Calu3 (cell line): Measurements from ENCODE around the gene IRAK1. TPM values are rescaled to one million over a fixed set of nuclear protein-coding genes. Genes with fewer than 3 reads are reported as not detected.

Source experiments
- BruUV-seq: library from RNA; stranded (reverse); fragments of 400-500 nt; replicated peaks from 2 replicates; lab custom pipeline; 2021; lab: Mats Ljungman, UMichigan
- CTCF ChIA-PET: fragments of 300-600 bp; sonication (Branson Sonifier 250); formaldehyde crosslinking; loops from one replicate; lab custom pipeline; 2022; ENCODE audit warnings: antibody characterized with exemption; lab: Charles Lee
- DNase-seq: peaks from one replicate; pipeline ENCODE4 v3.0.0; 2022
- H3K27ac Mint-ChIP-seq: one replicate; pipeline ENCODE4 v1.8.0; 2022; ENCODE audit warnings: mixed read lengths; ENCODE audit not compliant: unreplicated experiment
- H3K27me3 Mint-ChIP-seq: one replicate; pipeline ENCODE4 v1.8.0; 2022; ENCODE audit warnings: mixed read lengths; ENCODE audit not compliant: unreplicated experiment
- H3K36me3 Mint-ChIP-seq: one replicate; pipeline ENCODE4 v1.8.0; 2022; ENCODE audit warnings: mild to moderate bottlenecking, moderate library complexity, mixed read lengths; ENCODE audit not compliant: insufficient read depth, unreplicated experiment
- H3K4me1 Mint-ChIP-seq: one replicate; pipeline ENCODE4 v1.8.0; 2022; ENCODE audit warnings: mild to moderate bottlenecking, low read depth, mixed read lengths; ENCODE audit not compliant: unreplicated experiment
- H3K4me3 Mint-ChIP-seq: one replicate; pipeline ENCODE4 v1.8.0; 2022; ENCODE audit warnings: mild to moderate bottlenecking, low read depth, moderate library complexity, mixed read lengths; ENCODE audit not compliant: unreplicated experiment
- H3K9me3 Mint-ChIP-seq: one replicate; pipeline ENCODE4 v1.8.0; 2022; ENCODE audit warnings: low read depth, mixed read lengths; ENCODE audit not compliant: unreplicated experiment
- intact Hi-C: fragments of 100-400 bp; cut with micrococcal nuclease; formaldehyde crosslinking; loops from one replicate; pipeline ENCODE4 v1.10.0; 2022; ENCODE audit not compliant: unreplicated experiment
- total RNA-seq: library from RNA; stranded (reverse); gene quantifications from 2 replicates; pipeline ENCODE4 v1.2.3, GENCODE V29; 2022
- TF ChIP-seq, protein P1 (sequence below): fragments of 200-600 bp; IDR thresholded peaks from one replicate; pipeline ENCODE4 v1.8.0; 2022; ENCODE audit warnings: antibody characterized with exemption; ENCODE audit not compliant: unreplicated experiment

The IRAK1 gene
- total RNA-seq, 1 experiment from 2014 or later, result 194 TPM

- peaks cover 53% of the 10 kb centered on the region for H3K36me3 Mint-ChIP-seq
- intact Hi-C loops, result no loop called here
- H3K27ac Mint-ChIP-seq, result peak overlapping the region; percentile 52
- H3K4me3 Mint-ChIP-seq, result peak overlapping the region; percentile 42
- BruUV-seq, result TSS peak; percentile 5
- DNase-seq, result no peak
- CTCF ChIA-PET, result no interaction called here
- H3K4me1 Mint-ChIP-seq, result peaks cover 23% of the 10 kb centered on the region
- TF ChIP-seq, protein P1, sequence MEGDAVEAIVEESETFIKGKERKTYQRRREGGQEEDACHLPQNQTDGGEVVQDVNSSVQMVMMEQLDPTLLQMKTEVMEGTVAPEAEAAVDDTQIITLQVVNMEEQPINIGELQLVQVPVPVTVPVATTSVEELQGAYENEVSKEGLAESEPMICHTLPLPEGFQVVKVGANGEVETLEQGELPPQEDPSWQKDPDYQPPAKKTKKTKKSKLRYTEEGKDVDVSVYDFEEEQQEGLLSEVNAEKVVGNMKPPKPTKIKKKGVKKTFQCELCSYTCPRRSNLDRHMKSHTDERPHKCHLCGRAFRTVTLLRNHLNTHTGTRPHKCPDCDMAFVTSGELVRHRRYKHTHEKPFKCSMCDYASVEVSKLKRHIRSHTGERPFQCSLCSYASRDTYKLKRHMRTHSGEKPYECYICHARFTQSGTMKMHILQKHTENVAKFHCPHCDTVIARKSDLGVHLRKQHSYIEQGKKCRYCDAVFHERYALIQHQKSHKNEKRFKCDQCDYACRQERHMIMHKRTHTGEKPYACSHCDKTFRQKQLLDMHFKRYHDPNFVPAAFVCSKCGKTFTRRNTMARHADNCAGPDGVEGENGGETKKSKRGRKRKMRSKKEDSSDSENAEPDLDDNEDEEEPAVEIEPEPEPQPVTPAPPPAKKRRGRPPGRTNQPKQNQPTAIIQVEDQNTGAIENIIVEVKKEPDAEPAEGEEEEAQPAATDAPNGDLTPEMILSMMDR, result no peak
- no peaks in the 10 kb centered on the region for H3K27me3 Mint-ChIP-seq
- H3K9me3 Mint-ChIP-seq, result no peaks in the 10 kb centered on the region
Observed at GRCh38 chrX:153967536-153968224, 52.0 kb downstream of the IRAK1 start.

DNA sequence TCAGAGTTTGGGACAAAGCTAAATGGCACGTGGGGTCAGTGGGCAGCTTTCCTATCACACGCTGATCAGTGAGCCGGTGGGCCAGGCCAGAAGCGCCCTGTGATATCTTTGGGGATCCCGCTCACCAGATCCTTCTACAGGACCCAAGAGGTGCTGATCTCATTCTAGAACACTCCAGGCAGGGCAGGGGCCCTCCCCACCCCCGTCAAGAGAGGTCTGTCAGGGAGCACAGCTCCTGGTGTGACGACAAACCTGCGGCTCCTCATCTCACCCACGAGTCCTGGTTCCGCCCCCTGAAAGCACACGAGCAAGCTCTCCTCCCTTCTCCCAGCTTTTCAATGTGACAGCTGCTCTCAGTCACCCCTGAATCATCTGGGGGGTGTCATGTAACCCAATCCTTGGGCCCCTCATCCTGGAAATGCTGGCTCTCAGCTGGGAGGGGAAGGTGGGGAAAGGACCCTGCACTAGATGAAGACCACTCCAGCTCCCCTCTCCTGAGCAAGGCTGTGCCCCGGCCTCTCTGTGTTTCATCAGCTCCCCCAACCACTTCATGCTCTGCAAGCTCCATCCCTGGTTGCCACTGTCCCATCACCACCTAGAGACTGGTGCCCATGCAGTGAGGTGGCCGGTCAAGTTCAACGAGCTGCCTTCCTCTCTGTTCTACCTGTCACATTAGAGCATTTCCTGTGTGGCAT, 52.7 kb downstream of the IRAK1 start:
- DNase-seq, result no peak
- H3K4me1 Mint-ChIP-seq, result peaks cover 23% of the 10 kb centered on the region
- BruUV-seq, result no TSS peak
- CTCF ChIA-PET, result no interaction called here
- H3K4me3 Mint-ChIP-seq, result peak overlapping the region; percentile 42
- H3K27ac Mint-ChIP-seq, result peak overlapping the region; percentile 52
- intact Hi-C loops, result no loop called here
- no peaks in the 10 kb centered on the region for H3K9me3 Mint-ChIP-seq
- TF ChIP-seq, protein P1, result no peak
- H3K27me3 Mint-ChIP-seq, result no peaks in the 10 kb centered on the region
- H3K36me3 Mint-ChIP-seq, result peaks cover 49% of the 10 kb centered on the region

DNA sequence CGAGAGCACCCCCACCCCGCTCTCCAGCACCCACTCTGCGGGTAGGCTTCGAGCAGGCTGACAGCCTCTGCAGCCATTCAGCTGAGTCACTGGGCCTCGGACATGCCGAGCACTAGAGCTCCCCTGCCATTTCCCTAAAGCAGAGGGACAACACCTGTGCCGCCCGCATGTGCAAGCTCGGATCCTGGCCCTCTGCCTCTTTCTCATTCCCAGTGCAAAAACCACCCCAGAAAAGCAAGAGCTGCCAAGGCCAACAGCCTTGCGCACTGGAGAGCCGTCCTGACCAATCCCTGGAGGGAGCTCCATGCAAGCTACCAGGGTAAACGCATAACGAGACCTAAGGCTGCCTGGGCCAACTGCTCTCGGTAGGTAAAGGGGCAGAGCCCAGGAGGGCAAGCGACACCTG, 53.4 kb downstream of the IRAK1 start:
- DNase-seq, result no peak
- CTCF ChIA-PET, result no interaction called here
- TF ChIP-seq, protein P1, result no peak
- BruUV-seq, result no TSS peak
- Mint-ChIP-seq H3K27me3 (no peaks in the 10 kb centered on the region), H3K4me3 (no peak overlapping the region), H3K9me3 (no peaks in the 10 kb centered on the region), H3K27ac (no peak overlapping the region), H3K4me1 (peaks cover 23% of the 10 kb centered on the region), H3K36me3 (peaks cover 42% of the 10 kb centered on the region)
- intact Hi-C loops, result no loop called here

DNA sequence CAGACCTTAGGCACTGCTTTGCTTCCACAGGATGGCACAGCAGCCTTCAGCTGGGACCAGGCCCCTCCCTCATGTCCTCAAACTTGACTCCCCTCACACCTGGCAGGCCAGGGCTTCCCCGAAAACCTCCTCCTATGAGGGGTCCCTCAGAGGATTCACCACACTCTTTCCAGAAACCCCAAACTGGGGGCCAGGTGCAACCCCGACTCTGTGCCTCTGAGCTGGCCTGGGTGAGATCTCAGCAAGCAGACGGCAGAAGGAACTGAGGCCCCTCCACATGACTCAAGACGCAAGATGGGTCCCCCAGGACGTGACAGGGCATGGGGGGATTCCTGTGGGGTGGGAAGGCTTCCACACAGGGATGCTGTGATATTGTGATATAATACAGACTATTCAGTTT, 54.3 kb downstream of the IRAK1 start:
- H3K9me3 Mint-ChIP-seq, result no peaks in the 10 kb centered on the region
- H3K36me3 Mint-ChIP-seq, result peaks cover 41% of the 10 kb centered on the region
- CTCF ChIA-PET, result no interaction called here
- H3K4me1 Mint-ChIP-seq, result peaks cover 23% of the 10 kb centered on the region
- no peak overlapping the region for H3K4me3 Mint-ChIP-seq
- BruUV-seq, result no TSS peak
- peak overlapping the region; percentile 27 for H3K27ac Mint-ChIP-seq
- no peak for DNase-seq
- TF ChIP-seq, protein P1, result no peak
- intact Hi-C loops, result no loop called here
- H3K27me3 Mint-ChIP-seq, result no peaks in the 10 kb centered on the region
